Liver (tissue), 3 donors: Measurements from ENCODE around the gene RSBN1.

Experiments used
- ATF3 ChIP-seq: IDR thresholded peaks from 2 replicates; pipeline ENCODE4 v1.6.1; 2016; ENCODE audit warnings: antibody characterized with exemption
- CTCF ChIP-seq: fragments of 150-350 bp; IDR thresholded peaks from 2 replicates; pipeline ENCODE4 v1.5.1; 2017; ENCODE audit warnings: improper control_type of control experiment, low read depth, low read length; ENCODE audit not compliant: missing input control
- GABPA ChIP-seq, 2 donors: IDR thresholded peaks in 1 of 2; conservative IDR thresholded peaks in 1 of 2; 2 replicates each; pipeline ENCODE4 v1.6.1; 2016; ENCODE audit warnings: antibody characterized with exemption in 2 of 2, mild to moderate bottlenecking in 1 of 2, moderate library complexity in 1 of 2
- JUND ChIP-seq, 2 donors: IDR thresholded peaks; 2 replicates each; pipeline ENCODE4 v1.6.1; 2016; ENCODE audit warnings: antibody characterized with exemption in 2 of 2
- SP1 ChIP-seq: IDR thresholded peaks from 2 replicates; pipeline ENCODE4 v1.6.1; 2018; ENCODE audit warnings: antibody characterized with exemption, mild to moderate bottlenecking
- TAF1 ChIP-seq: conservative IDR thresholded peaks from 2 replicates; pipeline ENCODE4 v1.6.1; 2016; ENCODE audit warnings: antibody characterized with exemption, mild to moderate bottlenecking
- YY1 ChIP-seq: IDR thresholded peaks from 2 replicates; pipeline ENCODE4 v1.6.1; 2016; ENCODE audit warnings: antibody characterized with exemption, mild to moderate bottlenecking
- donor health status: healthy.
- donor health status: healthy.

GRCh38 chr1:113780374-113781146 lies 31.7 kb downstream of the RSBN1 start:
- TF ChIP-seq CTCF: no peak
- no peak for TF ChIP-seq YY1
- no peak for TF ChIP-seq GABPA (IDR thresholded peaks at IDR 0.05 in 1 of 2, conservative IDR thresholded peaks at IDR 0.05 in 1 of 2)
- no peak for TF ChIP-seq SP1
- TF ChIP-seq JUND (IDR thresholded peaks at IDR 0.05): no peak
- no peak for TF ChIP-seq TAF1
- no peak for TF ChIP-seq ATF3
